SK-N-MC (cell line): ENCODE results near the gene PDIA3.
"Not testable (repeated sequence)": the region's sequence is repeated elsewhere in the genome, so short reads cannot be mapped to it uniquely, and the experiment has no call there.

Source experiments
- EZH2 ChIP-seq: fragments of 200-600 bp; sonication (generic); IDR thresholded peaks from one replicate; pipeline ENCODE4 v1.6.1; 2017; ENCODE audit warnings: antibody characterized with exemption
- POLR2AphosphoS5 ChIP-seq: IDR thresholded peaks from 2 replicates; pipeline ENCODE4 v1.6.1; 2012; ENCODE audit warnings: mild to moderate bottlenecking, low read depth, low read length, borderline replicate concordance

GRCh38 chr15:43728053-43728725, 18.0 kb upstream of the PDIA3 start:
- not testable (repeated sequence) for TF ChIP-seq EZH2, POLR2AphosphoS5
